Renal cortical epithelial cell (primary cell): ENCODE results near the gene TP53. TPM values are rescaled to one million over a fixed set of nuclear protein-coding genes. Genes with fewer than 3 reads are reported as not detected.

Source experiments
- DNase-seq: peaks from one replicate; pipeline ENCODE4 v3.0.0-alpha.2; 2011; ENCODE audit warnings: low read depth
- total RNA-seq: library from RNA; depleted of rRNA; stranded (reverse); fragments of >200 nt; gene quantifications from 2 replicates; pipeline ENCODE4 v1.2.3, GENCODE V29; 2014

The TP53 gene
- total RNA-seq: 29.3 and 53.8 TPM in 2 replicates

GRCh38 chr17:7687072-7687907 lies at the start of gene TP53:
Gene TP53 (minus strand): TSS chr17:7687490. CDS start chr17:7676594, 10,896 bp downstream.
- DNase-seq: peak; percentile 86

GRCh38 chr17:7732981-7733539 lies 45.8 kb upstream of the TP53 start:
- DNase-seq: no peak

GRCh38 chr17:7729816-7730215 lies 42.5 kb upstream of the TP53 start:
- DNase-seq: no peak

GRCh38 chr17:7727886-7728285 lies 40.6 kb upstream of the TP53 start:
- no peak for DNase-seq

GRCh38 chr17:7721612-7722011 lies 34.3 kb upstream of the TP53 start:
- DNase-seq: no peak

- DNase-seq: no peak
Observed at GRCh38 chr17:7720125-7720524, 32.8 kb upstream of the TP53 start.

GRCh38 chr17:7719661-7720060 lies 32.4 kb upstream of the TP53 start:
- DNase-seq: no peak

GRCh38 chr17:7717756-7718350 lies 30.6 kb upstream of the TP53 start:
- DNase-seq: no peak

GRCh38 chr17:7716901-7717755 lies 29.8 kb upstream of the TP53 start, which contains the start of gene DNAH2:
Gene DNAH2 (plus strand): TSS chr17:7717744. CDS start chr17:7719735, 1,991 bp downstream.
- peak; percentile 67 for DNase-seq

- DNase-seq: no peak
Observed at GRCh38 chr17:7715936-7716886, 28.9 kb upstream of the TP53 start.

- no peak for DNase-seq
Observed at GRCh38 chr17:7714721-7715594, 27.7 kb upstream of the TP53 start.

- DNase-seq: no peak
Observed at GRCh38 chr17:7713782-7714181, 26.5 kb upstream of the TP53 start.

- DNase-seq: no peak
Observed at GRCh38 chr17:7712111-7712771, 25.0 kb upstream of the TP53 start.

- DNase-seq: no peak
Observed at GRCh38 chr17:7711051-7711755, 23.9 kb upstream of the TP53 start.

GRCh38 chr17:7710301-7710700 lies 23.0 kb upstream of the TP53 start:
- no peak for DNase-seq

GRCh38 chr17:7709031-7709430 lies 21.7 kb upstream of the TP53 start:
- no peak for DNase-seq

GRCh38 chr17:7707858-7708750 lies 20.8 kb upstream of the TP53 start:
- no peak for DNase-seq

GRCh38 chr17:7707446-7707845 lies 20.2 kb upstream of the TP53 start:
- no peak for DNase-seq
